ENCODE data around the gene NOTUM.

DNA sequence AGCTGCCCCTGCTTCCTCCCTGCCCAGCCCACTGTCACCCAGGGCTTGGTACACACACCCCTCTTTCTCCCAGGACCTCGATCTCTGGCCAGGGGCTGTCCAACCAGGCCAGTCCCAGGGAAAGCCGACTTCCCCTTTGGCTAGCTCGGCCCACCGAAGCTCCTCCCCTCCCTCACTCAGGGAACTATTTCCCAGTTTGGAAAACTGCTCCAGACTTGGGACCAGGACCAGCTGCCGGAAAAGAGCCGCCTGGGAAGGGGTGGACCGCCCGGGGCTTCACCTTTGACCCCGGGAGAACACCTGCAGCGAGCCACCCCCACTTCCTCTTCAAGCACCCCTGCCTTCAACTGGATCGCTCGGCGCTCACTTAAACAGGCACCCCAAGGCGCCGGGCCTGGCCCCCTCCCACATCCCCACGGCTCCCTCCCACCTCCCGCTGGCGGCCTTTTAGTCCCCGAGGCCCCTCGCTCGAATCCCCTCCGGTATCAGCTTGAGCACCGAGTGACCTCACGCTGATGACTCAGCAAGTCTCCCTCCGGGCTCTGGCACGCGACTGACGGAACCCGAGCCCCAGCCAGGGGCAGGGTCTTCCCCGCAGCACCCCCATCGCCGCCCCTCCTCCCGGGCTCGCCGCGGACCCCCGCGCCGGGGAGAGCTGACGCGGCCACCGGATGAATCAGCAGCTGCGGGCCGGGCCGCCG, 34.4 kb downstream of the NOTUM start:
- TF ChIP-seq POLR2A (IDR thresholded peaks at IDR 0.05; ENCODE audit: low read depth) = no peak
- TF ChIP-seq, protein P1, sequence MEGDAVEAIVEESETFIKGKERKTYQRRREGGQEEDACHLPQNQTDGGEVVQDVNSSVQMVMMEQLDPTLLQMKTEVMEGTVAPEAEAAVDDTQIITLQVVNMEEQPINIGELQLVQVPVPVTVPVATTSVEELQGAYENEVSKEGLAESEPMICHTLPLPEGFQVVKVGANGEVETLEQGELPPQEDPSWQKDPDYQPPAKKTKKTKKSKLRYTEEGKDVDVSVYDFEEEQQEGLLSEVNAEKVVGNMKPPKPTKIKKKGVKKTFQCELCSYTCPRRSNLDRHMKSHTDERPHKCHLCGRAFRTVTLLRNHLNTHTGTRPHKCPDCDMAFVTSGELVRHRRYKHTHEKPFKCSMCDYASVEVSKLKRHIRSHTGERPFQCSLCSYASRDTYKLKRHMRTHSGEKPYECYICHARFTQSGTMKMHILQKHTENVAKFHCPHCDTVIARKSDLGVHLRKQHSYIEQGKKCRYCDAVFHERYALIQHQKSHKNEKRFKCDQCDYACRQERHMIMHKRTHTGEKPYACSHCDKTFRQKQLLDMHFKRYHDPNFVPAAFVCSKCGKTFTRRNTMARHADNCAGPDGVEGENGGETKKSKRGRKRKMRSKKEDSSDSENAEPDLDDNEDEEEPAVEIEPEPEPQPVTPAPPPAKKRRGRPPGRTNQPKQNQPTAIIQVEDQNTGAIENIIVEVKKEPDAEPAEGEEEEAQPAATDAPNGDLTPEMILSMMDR (IDR thresholded peaks at IDR 0.05) = no peak
- TF ChIP-seq POLR2AphosphoS5 (IDR thresholded peaks at IDR 0.05) = peak; percentile 73 to 75
- no peak for TF ChIP-seq EP300 (IDR thresholded peaks at IDR 0.05)

Measured in esophagus muscularis mucosa (tissue), 4 donors.